Activated CD8-positive, alpha-beta memory T cell treated with anti-CD3 and anti-CD28 coated beads for 1 hour (primary cell): ENCODE results near the gene FRMD4A.

Experiments used
- DNase-seq, 2 donors: peaks; one replicate each; pipeline ENCODE4 v3.0.0-alpha.2; 2020; ENCODE audit warnings: low read depth in 1 of 2; ENCODE audit errors: extremely low read depth in 1 of 2

Gene FRMD4A

DNA sequence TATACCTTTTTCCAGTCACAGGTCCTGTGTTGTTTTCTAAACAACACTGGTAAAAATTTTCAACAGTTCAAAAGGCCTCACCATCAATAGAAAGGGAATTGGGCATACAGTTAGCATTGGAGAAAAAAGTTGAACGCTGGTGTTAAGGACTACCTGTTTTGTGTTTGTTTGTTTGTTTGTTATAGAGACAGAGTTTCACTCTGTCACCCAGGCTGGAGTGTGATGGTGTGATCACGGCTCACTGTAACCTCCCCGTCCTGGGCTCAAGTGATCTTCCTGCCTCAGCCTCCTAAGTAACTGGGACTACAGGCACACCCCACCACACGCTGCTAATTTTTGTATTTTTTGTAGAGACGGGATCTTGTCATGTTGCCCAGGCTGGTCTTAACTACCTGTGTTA lies 437.9 kb downstream of the FRMD4A start:
- no peak for DNase-seq

DNA sequence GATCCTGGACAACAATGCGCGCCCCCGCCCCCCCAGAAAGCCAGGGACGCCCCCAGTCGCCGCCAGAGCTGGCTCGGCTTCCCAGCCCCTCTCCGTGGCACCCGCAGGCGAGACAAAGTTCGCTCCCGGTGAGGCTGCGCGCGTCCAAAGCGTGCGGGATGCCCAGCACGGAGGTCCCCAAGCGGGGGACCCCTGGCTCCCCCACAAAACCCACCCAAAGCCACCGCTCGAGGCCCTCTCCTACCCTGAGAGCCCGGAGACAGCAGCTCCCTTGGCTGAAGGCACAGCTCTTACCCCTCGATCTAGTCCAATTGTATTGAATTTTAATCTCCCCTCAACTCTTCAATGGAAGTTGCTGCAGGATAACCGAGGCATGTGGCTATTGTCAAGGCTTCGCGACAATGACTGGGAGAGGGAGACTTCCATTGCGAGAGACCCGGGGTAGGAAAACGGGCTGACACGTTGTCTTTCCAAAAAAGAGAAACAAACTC lies 438.7 kb downstream of the FRMD4A start:
- no peak for DNase-seq

DNA sequence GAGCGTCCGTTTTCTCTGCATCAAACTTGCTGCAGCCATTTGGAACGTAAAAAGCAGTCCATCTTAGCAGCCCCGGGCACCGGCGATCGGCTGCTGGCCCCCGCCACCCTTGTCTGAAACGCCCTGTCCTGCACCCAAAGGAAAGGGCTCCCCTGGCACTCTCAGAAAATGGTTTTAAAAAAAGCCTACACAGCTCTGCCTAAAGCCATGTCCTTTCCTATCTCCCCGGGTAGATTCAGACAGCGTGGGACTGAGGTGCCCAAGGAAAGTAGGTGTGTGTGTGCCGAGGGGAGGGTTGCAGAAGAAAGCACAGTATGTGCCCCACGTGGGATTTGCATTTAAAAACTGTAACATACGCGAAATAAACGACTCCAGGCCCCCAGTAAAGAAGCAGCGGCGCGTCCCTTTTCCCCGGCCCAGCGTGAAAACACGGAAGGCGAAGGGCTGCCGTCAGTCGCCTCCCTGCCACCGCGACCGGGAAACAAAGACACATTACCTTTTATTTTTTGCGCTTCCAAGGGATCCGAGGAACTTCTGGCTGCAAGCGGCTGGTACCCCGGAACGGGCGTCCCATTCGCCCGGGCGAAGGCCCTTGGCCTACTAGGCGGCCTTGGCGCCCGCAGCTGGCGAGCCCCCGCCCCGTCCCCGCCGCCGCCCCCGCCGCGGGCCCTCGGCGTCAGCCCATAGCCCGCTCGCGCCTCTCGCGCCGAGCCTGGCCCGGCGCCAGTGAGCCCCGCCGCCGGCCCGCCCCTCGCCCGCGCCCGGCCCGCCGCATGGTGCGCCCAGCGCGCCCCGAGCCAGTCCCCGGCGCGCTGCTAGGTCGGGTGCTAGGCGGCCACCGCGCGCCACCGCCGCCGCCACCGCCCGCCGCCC lies 439.4 kb downstream of the FRMD4A start:
- no peak for DNase-seq

DNA sequence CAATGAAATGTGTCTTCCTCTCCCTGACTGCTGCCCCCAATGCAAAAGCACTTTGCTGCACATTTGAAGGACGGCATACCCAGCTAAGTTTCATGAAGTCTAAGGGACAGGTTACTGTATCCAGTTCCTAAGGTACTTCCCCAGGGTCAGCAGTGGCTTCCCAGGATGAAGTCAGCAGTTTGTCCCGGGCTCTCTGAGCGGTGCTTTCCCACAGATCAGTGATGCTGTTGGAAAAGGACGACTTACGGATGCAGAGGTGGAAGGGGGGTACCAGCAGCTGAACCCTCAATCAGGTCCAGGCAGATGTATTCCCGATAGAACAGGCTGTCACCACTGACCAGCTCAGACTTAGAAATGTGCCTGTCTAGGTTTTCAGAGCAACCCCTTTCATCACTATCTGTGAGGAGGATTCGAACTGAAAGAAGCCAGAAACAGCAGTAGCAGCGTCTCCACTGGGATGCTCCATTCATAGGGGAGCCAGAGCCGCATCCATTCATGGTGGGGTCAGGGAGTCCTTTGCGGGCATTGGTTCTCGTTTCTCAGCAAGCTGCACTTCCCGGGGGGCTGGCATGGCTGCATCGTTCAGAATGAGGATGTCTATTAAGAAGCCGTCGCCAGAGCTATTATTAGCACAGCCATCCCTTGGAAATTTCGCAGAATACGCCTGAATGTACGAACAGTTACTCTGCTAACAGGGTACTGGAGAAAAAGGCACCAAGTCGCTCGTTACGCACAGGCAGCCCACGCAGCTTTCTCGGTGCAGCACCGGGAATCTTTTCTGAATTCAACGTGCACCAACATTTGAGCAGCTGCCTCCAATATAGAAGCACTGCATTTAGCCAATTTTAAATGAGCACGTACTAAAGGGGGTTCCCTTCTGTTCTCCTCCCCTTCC lies 440.2 kb downstream of the FRMD4A start:
- DNase-seq, result no peak

DNA sequence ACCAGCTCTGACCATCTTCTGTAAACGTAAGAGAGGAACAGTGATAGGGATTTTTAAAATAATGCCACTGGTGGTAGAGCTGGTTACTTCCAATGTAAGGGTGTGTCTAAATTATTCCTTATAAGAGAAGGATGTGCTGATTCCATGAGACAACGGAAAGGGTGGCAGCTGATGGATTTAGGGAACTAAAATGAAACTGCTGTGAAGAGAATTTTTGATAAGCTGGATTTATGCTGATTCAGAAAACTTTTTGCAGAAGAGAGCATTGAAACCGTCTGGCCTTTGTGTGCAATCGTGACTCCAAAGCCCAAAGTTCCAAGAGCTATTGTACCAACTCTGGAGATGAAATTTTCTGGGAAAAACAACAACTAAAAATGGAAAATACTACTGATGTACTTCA lies 443.0 kb downstream of the FRMD4A start:
- DNase-seq, result no peak

DNA sequence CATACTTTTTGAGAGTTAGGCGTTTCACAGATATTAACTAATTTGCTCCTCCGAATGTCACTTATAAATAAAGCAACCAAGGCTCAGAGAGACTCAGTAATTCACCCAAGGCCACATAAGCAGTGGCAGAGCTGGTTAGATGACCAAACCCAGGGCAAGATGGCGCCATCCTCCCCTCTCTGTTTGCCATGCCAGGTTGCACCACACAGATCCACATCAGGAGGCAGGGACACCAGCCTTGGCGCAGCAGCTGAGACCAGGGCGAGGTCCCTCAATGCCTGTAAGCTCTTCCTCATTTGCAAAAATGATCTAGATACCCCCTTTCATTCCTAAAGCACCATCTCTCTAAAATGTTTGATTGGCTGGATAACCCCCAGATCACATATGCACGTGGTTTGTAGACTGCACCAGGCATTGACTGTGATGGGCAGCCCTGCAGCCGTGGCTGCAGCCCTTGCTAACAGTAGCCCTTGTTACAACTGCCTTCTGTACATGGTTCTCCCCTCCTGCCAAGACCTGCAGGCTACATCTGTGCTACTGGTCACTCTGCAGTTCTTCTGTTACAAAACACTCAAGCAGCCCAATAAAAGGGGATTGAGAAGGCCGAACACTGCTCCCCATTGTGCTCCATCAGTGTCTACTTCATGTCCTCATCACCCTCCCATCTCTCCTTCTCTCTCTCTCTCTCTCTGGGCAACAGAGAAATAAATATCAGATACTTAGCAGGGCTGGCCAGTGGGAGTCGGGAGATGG lies 445.3 kb downstream of the FRMD4A start:
- no peak for DNase-seq

DNA sequence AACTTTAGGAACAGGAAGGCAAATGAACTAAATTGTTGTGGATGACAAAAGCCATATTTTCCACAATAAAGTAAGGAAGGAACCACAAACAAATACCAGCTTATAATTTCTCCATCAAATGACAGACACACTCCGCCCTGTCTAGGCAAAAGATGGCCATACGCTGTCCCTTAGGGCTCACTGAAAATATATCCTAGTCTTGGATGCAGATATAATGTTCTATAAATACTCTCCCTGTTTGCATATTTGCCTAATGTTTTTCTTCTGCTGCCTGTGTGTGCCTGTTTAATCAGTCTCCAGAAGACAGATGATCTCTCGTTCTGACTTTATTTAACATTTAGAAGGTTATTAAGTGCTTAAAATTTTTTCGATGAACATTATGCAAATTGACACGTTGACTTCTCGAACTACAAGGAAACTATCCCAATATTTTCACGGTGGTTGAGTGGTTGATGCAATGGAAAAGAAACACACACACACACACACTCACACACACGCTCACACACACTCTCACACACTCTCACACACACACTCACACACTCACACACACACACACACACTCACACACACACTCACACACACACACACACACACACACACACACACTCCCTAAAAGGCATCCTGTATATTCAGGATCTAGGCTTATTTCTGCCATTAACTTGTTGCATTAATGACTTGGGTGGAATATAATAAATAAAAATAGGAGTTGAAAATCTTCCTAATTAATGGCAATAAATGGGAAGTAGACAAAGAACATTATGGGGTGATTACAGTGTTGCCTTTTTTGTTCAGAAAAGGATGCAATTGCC lies 446.9 kb downstream of the FRMD4A start:
- DNase-seq, result no peak

DNA sequence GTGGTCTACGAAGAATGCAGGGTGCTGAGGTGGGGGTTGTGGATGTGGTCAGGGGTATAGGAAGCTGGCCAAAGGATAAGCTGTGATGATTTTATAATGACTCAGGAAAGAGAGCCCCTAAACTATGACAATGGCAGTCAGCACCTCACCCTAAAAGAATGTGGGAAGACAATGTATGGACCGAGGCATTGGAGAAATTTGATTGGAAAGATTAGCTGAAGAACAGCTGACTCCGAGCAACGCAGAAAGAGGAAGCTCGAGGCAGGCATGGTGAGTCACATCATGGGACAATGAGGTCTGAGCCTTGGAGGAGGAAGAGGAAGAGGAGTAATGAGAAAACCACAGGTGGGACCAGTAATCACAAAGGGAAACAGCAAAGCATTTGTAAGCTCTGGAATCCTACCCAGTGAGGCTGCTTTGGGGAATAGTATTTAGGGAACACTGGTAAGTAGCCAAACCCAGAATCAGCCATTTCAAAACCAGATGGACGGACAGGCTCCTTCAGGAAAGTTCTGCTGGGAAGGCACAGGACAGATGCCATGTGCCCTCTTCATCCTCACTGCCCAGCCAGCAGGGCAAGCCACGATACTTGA lies 448.5 kb downstream of the FRMD4A start:
- DNase-seq, result no peak

DNA sequence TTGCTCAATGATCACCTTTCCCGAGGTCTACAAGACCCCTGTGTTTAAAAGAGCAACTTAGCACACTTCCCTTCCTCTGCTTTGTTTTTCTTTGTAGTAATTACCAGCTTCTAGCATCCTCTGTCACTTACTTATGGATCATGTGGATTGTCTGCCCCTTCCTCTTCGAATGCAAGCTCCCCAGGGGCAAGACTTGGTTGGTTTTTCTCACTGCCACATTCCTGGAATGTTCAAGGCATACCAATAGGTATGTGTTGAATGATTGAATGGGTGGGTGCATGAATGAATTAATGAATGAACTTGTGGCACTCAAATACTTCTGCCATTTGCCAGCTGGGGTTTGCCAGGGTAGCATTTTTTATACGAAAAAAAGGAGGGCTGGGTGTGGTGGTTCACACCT lies 450.0 kb downstream of the FRMD4A start:
- no peak for DNase-seq

DNA sequence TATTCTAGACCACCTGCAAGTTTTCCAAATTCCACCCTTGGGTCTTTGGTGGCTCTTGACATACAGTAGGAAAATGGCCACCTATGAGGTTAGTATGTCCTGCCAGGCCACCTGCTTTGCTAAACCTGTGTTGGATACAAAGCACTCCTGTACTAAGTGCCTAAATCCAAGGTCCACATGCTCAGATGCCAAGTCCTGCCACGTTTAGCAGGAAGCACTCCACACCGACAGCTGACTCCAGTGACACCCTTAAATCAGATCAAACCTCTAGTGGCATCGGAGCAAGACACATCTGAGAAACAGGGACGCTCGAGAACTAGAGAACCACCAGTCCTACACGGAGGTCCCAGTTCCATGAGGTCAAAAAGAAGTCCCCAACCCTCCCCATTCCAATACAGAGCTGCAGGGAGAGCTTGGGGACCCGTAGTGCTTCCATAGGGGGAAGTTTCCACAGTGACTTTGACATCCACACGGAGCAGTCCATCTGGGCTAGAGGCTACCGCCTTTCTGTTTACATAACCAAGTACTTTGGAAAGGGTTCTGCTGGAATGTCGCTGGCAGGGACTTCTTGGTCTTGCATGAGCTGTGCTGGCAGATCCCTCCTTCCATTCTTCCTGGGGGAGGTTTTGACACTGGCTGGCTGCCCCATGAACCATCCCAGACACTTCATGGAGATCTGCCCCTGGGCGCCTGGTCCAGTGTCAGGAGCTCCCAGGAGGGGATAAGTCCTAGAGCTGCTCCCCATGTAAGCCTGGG lies 453.4 kb downstream of the FRMD4A start:
- DNase-seq, result no peak

DNA sequence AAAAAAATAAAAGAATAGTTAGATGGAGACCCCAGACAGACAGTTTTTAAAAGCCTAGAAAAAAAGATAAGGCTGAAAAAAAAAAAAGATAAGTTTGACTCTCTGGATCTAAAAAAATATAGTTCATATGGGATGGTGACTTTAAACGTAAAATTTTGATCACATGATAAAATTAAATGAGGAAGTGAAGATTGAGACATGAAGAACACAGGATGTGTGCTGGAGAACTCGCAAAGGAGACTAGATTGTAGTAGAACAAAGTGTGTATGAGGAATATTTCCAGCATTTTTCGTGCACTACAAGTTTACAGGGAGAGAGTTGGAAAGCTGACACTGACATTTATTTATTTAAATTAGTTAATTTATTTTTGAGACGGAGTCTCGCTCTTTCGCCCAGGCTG lies 457.5 kb downstream of the FRMD4A start:
- no peak for DNase-seq

DNA sequence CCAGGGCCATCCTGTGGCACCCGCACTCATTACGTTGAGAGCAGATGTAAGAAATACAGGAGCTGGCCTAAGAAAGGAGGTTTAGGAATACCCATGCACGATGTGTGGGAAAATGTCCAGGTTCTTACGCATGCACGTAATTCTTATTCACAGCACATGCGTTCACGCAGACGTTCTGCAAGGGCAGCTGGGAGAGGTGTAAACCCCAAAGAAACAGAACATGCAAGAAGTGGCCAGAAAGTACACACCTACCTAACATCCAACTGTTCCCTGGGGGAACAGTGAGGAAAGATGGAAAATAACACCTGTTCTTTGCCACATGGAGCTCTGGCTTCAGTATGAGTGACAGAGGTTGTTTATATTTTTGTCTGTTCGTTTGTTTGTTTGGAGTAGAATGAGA lies 458.3 kb downstream of the FRMD4A start:
- no peak for DNase-seq

DNA sequence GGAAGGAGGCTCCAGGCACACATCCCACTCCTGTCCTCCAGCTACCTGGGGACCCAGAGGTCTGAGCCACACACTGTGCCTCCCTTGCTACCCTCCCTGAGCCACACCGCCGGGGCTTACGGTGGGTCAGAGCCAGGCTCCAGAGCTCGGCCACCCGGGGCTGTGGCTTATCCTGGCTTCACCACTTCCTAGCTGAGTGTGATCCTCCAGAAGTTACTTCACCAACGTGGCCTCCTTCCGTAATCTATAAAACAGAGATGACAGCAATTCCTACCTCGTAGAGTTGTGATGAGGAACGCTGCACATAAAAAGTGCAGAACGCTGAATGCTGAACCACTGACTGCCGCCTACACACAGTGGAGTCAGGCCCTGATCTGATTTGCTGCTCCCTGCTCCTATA lies 458.9 kb downstream of the FRMD4A start:
- no peak for DNase-seq

DNA sequence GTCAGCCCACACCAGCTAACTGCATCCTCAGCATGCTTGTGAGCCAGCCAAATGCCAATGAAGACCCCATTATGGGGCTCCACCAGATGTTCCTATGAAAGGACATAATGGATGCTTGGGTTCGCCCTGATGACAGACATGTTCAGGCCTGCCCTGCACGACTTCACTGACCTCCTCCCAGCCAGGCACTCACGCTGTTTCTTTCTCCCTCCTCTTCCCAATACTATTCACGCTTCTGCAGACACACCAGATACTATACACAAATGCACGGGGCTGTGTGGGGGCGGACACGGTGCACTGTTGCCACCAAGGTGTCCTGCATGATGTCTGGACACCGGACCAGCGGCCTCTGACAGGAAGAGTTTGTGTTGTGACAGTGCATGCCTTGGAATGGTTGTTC lies 459.7 kb downstream of the FRMD4A start:
- DNase-seq, result no peak

DNA sequence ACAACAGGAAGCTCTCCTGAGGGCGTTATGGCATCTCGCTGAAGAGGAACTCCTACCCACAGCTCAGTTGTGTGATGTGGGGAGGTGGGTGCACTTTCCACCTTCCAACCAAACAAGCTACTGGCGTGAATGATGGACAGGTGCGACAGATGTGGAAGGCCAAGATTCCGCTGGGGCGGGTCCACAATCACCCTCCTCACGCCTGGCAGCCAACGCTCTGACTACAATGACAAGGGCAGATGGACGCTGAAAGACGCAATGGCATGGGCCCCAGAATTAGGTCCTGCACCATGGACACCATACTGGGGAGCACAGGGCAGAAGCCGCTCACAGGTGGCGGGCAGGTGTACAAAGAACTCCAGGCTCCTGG lies 461.4 kb downstream of the FRMD4A start:
- no peak for DNase-seq

DNA sequence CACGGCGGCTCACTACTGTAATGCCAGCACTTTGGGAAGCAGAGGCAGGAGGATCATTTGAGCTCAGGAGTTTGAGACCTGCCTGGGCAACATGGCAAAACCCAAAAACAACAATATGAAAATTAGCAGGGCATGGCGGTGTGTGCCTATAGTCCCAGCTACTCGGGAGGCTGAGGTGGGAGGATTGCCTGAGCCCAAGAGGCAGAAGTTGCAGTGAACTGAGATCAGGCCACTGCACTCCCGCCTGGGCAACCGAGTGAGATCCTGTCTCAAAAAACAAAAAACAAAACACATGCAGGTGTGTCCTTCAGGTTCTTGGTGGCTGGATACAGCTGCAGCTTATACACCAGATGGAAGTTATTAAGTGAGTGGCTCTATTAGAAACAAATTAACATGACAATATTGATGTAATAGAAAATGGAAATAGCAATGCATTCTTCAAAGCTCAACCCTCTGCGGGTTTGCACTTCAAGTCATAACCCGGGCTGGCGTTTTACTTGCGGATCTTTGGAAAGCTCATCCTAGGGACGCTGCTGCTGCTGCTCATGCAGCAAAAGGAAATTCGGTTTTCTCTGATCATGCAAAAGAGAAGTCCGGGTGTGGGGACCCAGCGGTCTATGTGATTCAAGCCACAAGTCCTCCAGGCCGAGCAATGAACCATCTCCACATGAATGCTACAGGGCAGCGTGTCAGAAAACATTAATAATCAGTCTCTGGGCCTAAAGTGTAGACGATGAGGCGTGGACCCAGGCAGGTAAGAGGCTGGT lies 462.0 kb downstream of the FRMD4A start:
- no peak for DNase-seq

DNA sequence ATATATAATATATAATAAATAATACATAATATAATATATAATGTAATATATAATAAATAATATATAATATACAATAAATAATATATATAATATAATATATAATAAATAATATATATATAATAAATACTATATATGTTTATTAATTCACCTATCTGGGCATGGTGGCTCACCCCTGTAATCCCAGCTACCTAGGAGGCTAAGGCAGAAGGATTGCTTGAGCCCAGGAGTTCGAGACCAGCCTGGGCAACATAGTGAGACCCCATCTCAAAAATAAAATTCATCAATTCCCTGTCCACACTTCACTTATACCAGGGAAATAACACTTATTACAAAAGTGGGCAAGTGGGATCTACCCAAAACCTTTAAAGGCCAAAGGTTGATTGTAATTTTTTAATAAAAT lies 462.9 kb downstream of the FRMD4A start:
- DNase-seq, result no peak

DNA sequence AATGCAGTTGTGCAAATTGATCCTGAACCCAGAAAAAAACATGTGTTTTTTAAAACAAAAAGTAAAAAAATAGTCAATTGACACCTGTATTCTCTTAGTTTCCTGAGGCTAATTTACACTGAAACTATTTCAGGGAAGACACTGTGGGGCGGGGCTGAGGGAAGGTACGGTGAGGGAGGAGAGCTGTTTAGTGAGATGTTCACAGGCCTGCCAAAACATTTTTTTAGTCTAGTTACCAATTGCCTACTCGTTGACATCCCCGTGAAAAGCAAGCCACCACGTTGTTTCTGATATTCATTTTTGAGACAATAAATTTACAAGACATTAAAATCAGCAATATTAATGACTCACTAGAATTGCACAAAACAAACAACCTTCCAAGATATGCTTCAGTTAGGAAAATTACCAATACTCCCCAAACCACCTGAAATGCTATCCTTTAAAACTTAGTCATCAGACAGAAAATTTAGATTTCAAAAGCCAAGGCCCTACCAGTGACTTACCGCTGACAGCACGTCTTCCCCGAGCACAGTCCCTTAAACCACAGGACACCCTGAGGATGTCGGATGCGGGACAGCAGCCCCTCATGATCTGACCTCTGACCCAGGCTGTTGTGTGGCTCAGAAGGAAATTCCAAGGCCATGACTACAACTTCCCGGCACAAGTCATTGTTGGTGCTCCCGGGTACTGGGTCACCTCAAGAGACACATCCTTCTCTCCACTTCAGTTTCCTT lies 464.8 kb downstream of the FRMD4A start:
- DNase-seq, result no peak
